Osteoblast (primary cell): ENCODE measurements around the gene KLHL29. TPM values are rescaled to one million over a fixed set of nuclear protein-coding genes. Genes with fewer than 3 reads are reported as not detected.

Experiments used
- DNase-seq: peaks from one replicate; pipeline ENCODE4 v3.0.0; 2011; ENCODE audit warnings: low spot score, mixed read lengths; ENCODE audit not compliant: insufficient read length; ENCODE audit errors: missing footprints
- H2AFZ ChIP-seq: 2 replicates; pipeline ENCODE4 v1.6.0; 2011; ENCODE audit warnings: mild to moderate bottlenecking, low read length
- H3K27ac ChIP-seq: 2 replicates; pipeline ENCODE4 v1.5.1; 2011; ENCODE audit warnings: mild to moderate bottlenecking, low read depth, low read length, moderate library complexity
- H3K27me3 ChIP-seq: 2 replicates; pipeline ENCODE4 v1.6.0; 2012; ENCODE audit warnings: mild to moderate bottlenecking, control low read depth, inconsistent platforms, low read length, moderate library complexity; ENCODE audit not compliant: insufficient read depth
- H3K36me3 ChIP-seq: 2 replicates; pipeline ENCODE4 v1.5.1; 2011; ENCODE audit warnings: mild to moderate bottlenecking, low read length, control low read depth, moderate library complexity; ENCODE audit not compliant: insufficient read depth
- H3K4me1 ChIP-seq: 2 replicates; pipeline ENCODE4 v1.5.1; 2011; ENCODE audit warnings: mild to moderate bottlenecking, low read length, control low read depth, moderate library complexity; ENCODE audit not compliant: insufficient read depth
- H3K4me2 ChIP-seq: 2 replicates; pipeline ENCODE4 v1.6.0; 2011; ENCODE audit warnings: mild to moderate bottlenecking, low read length; ENCODE audit not compliant: insufficient read depth
- H3K4me3 ChIP-seq: fragments of 200-600 bp; sonication (generic); 3 replicates; pipeline ENCODE4 v1.5.1; 2012; ENCODE audit warnings: mild to moderate bottlenecking, low read length, inconsistent platforms; ENCODE audit not compliant: insufficient read depth
- H3K79me2 ChIP-seq: 2 replicates; pipeline ENCODE4 v1.6.0; 2012; ENCODE audit warnings: mild to moderate bottlenecking, low read length, control low read depth, inconsistent platforms; ENCODE audit not compliant: insufficient read depth
- H3K9me3 ChIP-seq: 2 replicates; pipeline ENCODE4 v1.5.1; 2011; ENCODE audit warnings: low read depth, low read length, control low read depth
- H4K20me1 ChIP-seq: 2 replicates; pipeline ENCODE4 v1.6.0; 2012; ENCODE audit warnings: mild to moderate bottlenecking, low read length, control low read depth; ENCODE audit not compliant: insufficient read depth
- CTCF ChIP-seq: IDR thresholded peaks from 2 replicates; pipeline ENCODE4 v1.5.1; 2011; ENCODE audit warnings: mild to moderate bottlenecking, low read depth, low read length, moderate library complexity; ENCODE audit errors: extremely low read depth
- total RNA-seq: library from RNA; depleted of rRNA; stranded (reverse); fragments of >200 nt; gene quantifications from 2 replicates; pipeline ENCODE4 v1.2.3, GENCODE V29; 2012

KLHL29 gene
- total RNA-seq, 1 donor = 3.3 TPM

GRCh38 chr2:23494286-23494685 lies 109.3 kb downstream of the KLHL29 start:
- Histone ChIP-seq H3K4me3 (no peak overlapping the region), H3K36me3 (no peaks in the 10 kb centered on the region), H4K20me1 (peaks cover 10% of the 10 kb centered on the region), H3K27ac (no peak overlapping the region), H2AFZ (no peak overlapping the region), H3K9me3 (no peaks in the 10 kb centered on the region), H3K79me2 (no peaks in the 10 kb centered on the region), H3K27me3 (no peaks in the 10 kb centered on the region), H3K4me1 (peaks cover 28% of the 10 kb centered on the region), H3K4me2 (no peak overlapping the region)
- DNase-seq = no peak
- TF ChIP-seq CTCF = no peak

- H3K4me2 ChIP-seq = no peak overlapping the region
- no peak overlapping the region for H3K4me3 ChIP-seq
- no peak for TF ChIP-seq CTCF
- no peaks in the 10 kb centered on the region for H3K27me3 ChIP-seq
- H3K79me2 ChIP-seq = no peaks in the 10 kb centered on the region
- H3K36me3 ChIP-seq = no peaks in the 10 kb centered on the region
- no peak for DNase-seq
- H2AFZ ChIP-seq = no peak overlapping the region
- H4K20me1 ChIP-seq = peaks cover 9% of the 10 kb centered on the region
- no peaks in the 10 kb centered on the region for H3K9me3 ChIP-seq
- H3K27ac ChIP-seq = no peak overlapping the region
- H3K4me1 ChIP-seq = peaks cover 28% of the 10 kb centered on the region
These were observed 110.7 kb downstream of the KLHL29 start for GRCh38 chr2:23495661-23496114.

GRCh38 chr2:23496456-23496855 lies 111.5 kb downstream of the KLHL29 start:
- TF ChIP-seq CTCF = no peak
- Histone ChIP-seq H3K36me3 (no peaks in the 10 kb centered on the region), H3K4me1 (peaks cover 28% of the 10 kb centered on the region), H3K27ac (no peak overlapping the region), H2AFZ (no peak overlapping the region), H3K9me3 (no peaks in the 10 kb centered on the region), H3K79me2 (no peaks in the 10 kb centered on the region), H3K4me2 (peak overlapping the region; percentile 44), H3K27me3 (no peaks in the 10 kb centered on the region), H3K4me3 (no peak overlapping the region), H4K20me1 (peaks cover 9% of the 10 kb centered on the region)
- no peak for DNase-seq

GRCh38 chr2:23497063-23497462 lies 112.1 kb downstream of the KLHL29 start:
- Histone ChIP-seq H3K4me3 (no peak overlapping the region), H3K9me3 (no peaks in the 10 kb centered on the region), H3K27ac (no peak overlapping the region), H3K4me2 (peak overlapping the region; percentile 44), H3K4me1 (peaks cover 28% of the 10 kb centered on the region), H4K20me1 (peaks cover 9% of the 10 kb centered on the region), H2AFZ (no peak overlapping the region), H3K79me2 (no peaks in the 10 kb centered on the region), H3K27me3 (no peaks in the 10 kb centered on the region), H3K36me3 (no peaks in the 10 kb centered on the region)
- peak; percentile 94 for DNase-seq
- TF ChIP-seq CTCF = no peak
